Choroid plexus epithelial cell (primary cell): ENCODE results near the gene HIPK2.
A peak's percentile ranks its signal among the peaks of the same experiment; 100 is the strongest.

Experiments
- DNase-seq: peaks from one replicate; pipeline ENCODE4 v3.0.0-alpha.2; 2010; ENCODE audit warnings: low read depth
- H3K4me3 ChIP-seq: 2 replicates; pipeline ENCODE4 v1.5.1; 2011; ENCODE audit warnings: low read depth, mild to moderate bottlenecking, control low read depth, low read length, moderate library complexity
- TF ChIP-seq, protein P1 (sequence below): conservative IDR thresholded peaks from 2 replicates; pipeline ENCODE4 v1.5.1; 2011; ENCODE audit warnings: low read depth, mild to moderate bottlenecking, control low read depth, inconsistent platforms, low read length, moderate library complexity

HIPK2 gene

DNA sequence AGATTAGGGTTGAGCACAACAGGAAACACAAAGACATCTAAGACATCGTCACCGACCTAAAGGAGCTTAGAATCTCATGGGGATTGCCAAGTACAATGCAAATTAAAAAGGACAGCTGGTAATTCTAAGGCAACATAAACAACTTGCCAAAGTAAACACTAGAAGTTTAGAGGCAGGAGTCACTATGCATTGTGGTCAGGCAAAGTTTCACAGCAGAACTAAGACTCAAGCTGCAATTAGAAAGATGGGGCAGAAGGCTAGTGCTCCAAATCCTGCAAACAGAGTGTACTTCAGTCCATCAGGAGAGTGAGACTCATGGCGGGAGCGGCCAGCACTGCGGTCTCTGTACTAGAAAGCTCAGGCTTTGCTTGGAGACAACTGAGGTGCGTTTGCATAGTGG, 52.7 kb downstream of the HIPK2 start:
- TF ChIP-seq, protein P1, sequence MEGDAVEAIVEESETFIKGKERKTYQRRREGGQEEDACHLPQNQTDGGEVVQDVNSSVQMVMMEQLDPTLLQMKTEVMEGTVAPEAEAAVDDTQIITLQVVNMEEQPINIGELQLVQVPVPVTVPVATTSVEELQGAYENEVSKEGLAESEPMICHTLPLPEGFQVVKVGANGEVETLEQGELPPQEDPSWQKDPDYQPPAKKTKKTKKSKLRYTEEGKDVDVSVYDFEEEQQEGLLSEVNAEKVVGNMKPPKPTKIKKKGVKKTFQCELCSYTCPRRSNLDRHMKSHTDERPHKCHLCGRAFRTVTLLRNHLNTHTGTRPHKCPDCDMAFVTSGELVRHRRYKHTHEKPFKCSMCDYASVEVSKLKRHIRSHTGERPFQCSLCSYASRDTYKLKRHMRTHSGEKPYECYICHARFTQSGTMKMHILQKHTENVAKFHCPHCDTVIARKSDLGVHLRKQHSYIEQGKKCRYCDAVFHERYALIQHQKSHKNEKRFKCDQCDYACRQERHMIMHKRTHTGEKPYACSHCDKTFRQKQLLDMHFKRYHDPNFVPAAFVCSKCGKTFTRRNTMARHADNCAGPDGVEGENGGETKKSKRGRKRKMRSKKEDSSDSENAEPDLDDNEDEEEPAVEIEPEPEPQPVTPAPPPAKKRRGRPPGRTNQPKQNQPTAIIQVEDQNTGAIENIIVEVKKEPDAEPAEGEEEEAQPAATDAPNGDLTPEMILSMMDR = no peak
- peak; percentile 88 for DNase-seq
- no peak overlapping the region for H3K4me3 ChIP-seq

DNA sequence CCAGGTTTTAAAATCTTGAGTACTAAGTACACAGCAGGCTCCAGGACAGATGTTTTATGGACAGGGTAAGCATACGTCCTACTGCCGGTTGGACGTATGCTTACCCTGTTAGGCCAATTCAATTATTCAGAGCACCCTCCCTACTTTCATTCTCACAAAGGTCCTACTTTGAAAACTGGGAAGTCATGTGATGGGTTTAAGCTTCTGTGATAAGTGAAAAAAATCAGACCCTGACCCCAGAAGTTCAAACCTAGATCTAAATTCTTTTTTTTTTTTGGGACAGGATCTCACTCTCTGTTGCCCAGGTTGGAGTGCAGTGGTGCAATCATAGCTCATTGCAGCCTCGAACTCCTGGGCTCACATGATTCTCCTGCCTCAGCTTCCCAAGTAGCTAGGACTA, 55.2 kb downstream of the HIPK2 start:
- no peak overlapping the region for H3K4me3 ChIP-seq
- DNase-seq = no peak
- TF ChIP-seq, protein P1 = no peak

- TF ChIP-seq, protein P1 = no peak
- H3K4me3 ChIP-seq = no peak overlapping the region
- no peak for DNase-seq
Observed at GRCh38 chr7:139721821-139722220, 56.0 kb downstream of the HIPK2 start.

DNA sequence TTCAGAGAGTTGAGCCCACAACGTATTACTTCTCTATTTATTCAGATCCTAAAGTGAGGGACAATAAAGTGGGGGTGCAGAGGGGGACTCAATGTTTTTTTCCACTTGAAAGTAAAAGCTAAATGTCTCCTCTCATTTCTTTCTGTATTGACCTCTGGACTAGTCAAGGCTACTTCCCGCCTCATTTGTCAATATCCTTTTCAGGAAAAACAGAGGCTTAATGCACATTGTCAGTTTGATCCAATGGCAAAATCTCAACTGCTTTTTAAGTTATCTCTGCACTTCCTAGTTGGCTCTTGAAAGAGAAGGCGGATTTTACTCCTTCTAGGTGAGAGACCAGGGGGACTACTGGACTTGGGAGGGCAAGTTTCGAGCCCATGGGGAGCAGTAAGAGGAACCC, 56.4 kb downstream of the HIPK2 start:
- TF ChIP-seq, protein P1 = no peak
- no peak for DNase-seq
- no peak overlapping the region for H3K4me3 ChIP-seq

GRCh38 chr7:139720705-139721231, 57.0 kb downstream of the HIPK2 start:
- peak; percentile 68 for DNase-seq
- H3K4me3 ChIP-seq = no peak overlapping the region
- TF ChIP-seq, protein P1 = peak; percentile 31

DNA sequence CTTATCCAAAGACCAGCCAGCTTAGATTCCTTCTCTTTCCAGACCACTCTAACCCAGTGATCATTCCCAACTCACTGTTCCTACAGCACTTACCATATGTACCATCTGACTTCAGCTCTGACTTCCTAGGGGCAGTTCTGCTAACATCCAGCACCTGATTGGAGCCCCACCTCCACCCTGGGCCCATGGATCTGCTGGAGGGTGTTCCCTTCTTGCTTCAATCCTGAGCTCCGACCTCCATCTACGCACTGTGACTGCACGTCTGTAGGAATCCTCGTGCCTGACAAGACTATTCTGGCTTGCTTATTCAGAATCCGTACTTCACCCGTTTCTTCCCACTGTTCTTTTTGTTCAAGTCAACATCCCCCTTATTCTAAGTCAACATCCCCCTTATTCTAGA, 57.6 kb downstream of the HIPK2 start:
- no peak for DNase-seq
- H3K4me3 ChIP-seq = no peak overlapping the region
- TF ChIP-seq, protein P1 = no peak

- H3K4me3 ChIP-seq = no peak overlapping the region
- no peak for DNase-seq
- TF ChIP-seq, protein P1 = no peak
Observed at GRCh38 chr7:139718859-139719258, 58.9 kb downstream of the HIPK2 start.
